HG03060 (cell line): ENCODE results near the gene FHDC1.
"Not testable (repeated sequence)": the region's sequence is repeated elsewhere in the genome, so short reads cannot be mapped to it uniquely, and the experiment has no call there.

ENCODE experiments used
- ATAC-seq: cut with Tn5 transposase; IDR thresholded peaks from one replicate; pipeline ENCODE4 v1.9.1; 2021; ENCODE audit warnings: low read depth, moderate number of reproducible peaks; ENCODE audit not compliant: unreplicated experiment

Gene FHDC1

GRCh38 chr4:152935631-152936445 is at the start of gene FHDC1:
TSS of gene FHDC1 (plus strand) at chr4:152936323. CDS start at chr4:152943058, 6,735 bp downstream.
- no peak for ATAC-seq

- no peak for ATAC-seq
Observed at GRCh38 chr4:152887981-152888380, 48.1 kb upstream of the FHDC1 start.

- no peak for ATAC-seq
Observed at GRCh38 chr4:152892974-152893373, 43.1 kb upstream of the FHDC1 start.

GRCh38 chr4:152894673-152895072 is 41.5 kb upstream of the FHDC1 start:
- no peak for ATAC-seq

GRCh38 chr4:152896811-152897210 is 39.3 kb upstream of the FHDC1 start:
- no peak for ATAC-seq

DNA sequence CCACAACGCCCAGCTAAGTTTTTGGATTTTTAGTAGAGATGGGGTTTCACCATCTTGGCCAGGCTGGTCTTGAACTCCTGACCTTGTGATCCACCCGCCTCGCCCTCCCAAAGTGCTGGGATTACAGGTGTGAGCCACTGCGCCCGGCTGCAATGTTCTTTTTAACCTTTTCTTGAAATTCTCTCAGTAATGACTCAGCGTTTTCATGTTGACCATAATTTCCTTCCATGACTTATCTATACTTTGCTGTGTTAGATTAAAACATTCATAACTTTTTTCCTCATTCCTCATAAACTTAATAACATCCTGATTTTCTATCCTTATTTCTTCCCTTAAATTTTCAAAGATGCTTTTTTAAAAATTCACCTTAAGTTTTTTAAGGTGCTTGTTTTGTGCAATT is 38.0 kb upstream of the FHDC1 start:
- not testable (repeated sequence) for ATAC-seq

DNA sequence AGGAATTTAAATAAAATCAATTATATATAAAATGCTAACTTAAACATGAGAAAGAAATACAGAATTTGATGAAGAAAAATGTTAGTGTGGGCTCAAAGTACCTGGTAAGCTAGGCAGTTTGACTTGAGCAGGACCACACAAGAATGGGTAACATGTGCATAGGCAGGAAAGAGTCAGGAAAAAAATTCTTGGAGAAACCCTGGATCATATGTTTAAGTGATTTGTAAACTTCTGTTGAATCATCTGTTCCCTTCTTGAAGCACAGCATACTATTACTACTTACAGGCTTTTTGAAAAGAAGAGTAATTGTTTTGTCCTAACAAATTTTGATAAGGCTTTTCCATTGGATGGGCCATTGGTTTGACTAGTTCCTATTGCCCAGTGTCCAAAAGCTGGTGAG is 37.5 kb upstream of the FHDC1 start:
- no peak for ATAC-seq

GRCh38 chr4:152900395-152900794 is 35.7 kb upstream of the FHDC1 start:
- no peak for ATAC-seq

DNA sequence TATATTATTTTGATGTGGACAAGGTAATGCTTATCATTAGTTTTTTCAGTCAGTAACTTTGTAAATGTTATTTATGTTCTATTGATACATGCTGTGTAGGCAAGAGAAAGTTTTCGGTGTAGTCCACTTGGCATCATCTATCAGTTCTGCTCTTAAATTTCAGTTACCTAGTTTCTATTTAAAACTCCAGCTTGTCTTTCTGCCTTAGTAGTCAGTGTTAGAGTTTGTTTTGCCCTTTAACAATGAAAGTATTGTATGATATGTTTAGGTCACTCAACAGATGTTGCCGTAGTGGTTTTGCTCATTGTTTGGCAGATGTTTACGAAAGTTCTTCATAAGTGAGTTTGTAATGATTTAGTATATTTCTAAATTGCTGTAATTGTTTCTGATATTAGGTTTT is 34.9 kb upstream of the FHDC1 start:
- ATAC-seq: no peak

GRCh38 chr4:152903658-152904057 is 32.5 kb upstream of the FHDC1 start:
- no peak for ATAC-seq

- no peak for ATAC-seq
Observed at GRCh38 chr4:152909901-152910300, 26.2 kb upstream of the FHDC1 start.

DNA sequence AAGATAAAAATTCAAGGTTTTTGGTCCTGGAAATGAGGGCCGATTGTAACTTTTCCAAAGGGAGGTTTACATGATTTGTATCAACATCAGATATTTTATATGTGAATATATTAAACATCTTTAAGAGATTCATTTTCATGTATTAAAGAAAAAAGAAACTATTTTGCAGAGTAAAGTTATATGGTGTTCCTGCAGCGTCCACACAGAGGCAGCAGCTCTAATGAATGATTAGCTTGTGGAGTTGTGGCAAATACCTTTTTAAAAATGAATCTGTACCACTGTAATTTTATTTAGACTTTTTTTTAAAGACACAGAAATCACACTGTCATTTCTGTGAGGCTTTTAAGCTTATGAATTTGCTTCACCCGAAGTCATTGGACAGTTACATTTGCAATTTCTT is 25.6 kb upstream of the FHDC1 start:
- no peak for ATAC-seq

DNA sequence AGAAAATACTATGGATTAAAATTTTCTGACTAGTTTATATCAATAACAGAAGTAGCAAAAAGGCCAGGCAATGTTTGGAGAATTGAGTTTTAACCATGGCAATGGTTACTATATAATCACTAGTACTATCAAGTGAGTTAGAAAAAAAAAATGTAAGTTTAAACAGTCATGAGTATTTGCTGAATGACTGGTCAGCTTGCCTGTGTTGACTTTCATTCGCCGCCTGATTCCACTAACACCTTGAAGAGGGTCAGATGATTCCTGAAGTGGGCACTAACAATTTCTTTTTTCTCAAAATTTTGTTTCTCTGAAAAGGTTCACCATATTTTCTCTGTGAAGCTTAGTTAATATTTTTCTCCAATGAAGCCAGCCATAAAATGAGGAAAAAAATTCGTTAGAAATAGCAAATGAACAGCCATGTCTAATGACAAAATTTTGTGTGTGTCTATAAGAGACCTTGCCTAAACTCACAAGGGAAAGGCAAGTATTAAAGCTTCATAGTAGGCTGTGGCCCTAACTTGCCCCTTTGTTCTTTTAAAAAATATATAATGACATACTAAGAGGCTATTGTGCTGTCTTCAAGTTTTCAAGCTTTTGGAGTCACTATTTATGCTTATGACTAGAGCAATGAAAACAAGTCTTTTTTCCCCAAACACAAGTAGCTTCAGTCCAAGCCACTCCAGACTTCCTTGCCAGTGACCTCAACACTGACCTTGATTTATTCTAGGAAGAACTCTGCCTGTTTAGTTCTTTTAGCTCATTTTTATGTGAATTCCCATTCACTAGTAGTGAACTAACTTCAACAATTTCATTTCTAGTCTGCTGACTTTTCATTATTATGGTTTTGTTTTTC is 18.4 kb upstream of the FHDC1 start:
- ATAC-seq: no peak

DNA sequence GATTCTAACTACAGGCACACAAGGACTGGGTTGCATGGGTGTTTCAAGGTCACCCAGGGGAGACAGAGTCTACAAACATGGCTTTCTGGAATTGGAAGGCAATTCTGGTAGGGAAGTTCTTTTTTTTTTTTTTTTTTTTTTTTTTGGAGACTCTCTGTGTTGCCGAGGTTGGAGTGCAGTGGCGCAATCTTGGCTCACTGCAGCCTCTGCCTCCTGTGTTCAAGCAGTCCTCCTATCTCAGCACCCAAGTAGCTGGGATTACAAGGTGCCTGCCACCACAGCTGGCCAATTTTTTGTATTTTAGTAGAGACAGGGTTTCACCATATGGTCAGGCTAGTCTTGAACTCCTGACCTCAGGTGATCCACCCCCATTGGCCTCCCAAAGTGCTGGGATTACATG is 16.3 kb upstream of the FHDC1 start:
- no peak for ATAC-seq

DNA sequence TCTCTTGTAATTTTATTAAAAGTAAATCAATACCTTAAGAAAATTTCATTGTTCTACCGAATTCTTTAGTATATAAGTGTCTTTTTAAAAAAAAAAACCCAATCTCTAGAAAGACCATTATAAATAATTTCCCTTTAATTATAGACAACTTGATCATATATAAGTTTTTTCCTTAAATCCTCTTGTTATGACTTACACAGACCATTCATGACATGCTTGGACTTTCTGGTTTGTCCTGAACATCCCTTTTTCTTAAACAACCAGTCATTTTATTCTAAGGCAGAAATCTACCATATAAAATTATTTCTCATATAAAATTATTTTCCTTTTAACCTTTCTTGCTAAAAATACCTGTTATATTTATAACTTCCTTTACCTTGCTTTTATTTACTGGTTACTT is 15.4 kb upstream of the FHDC1 start:
- no peak for ATAC-seq

- no peak for ATAC-seq
Observed at GRCh38 chr4:152921284-152921683, 14.8 kb upstream of the FHDC1 start.

- ATAC-seq: no peak
Observed at GRCh38 chr4:152925851-152926250, 10.3 kb upstream of the FHDC1 start.

DNA sequence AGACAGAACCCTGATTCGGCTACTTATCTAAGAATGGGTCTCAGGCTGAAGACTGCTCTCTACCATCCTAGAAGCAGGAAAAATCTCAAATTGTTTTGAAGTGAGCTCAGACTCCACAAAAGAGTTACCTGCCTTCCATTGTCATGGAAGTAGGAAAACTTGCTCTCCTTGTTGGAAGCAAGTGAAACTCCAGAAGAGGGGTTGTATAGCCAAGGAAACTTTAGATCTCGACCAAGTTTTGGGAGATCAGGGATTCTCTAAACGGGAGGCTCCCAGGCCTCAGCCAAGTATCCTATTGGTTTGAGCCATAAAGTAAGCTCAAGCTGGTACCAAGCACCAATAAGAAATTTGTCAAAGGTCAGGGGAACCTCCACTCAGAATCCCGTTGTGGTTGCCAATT is 9.2 kb upstream of the FHDC1 start:
- ATAC-seq: no peak

- ATAC-seq: no peak
Observed at GRCh38 chr4:152927737-152928136, 8.4 kb upstream of the FHDC1 start.

GRCh38 chr4:152928286-152928685 is 7.8 kb upstream of the FHDC1 start:
- ATAC-seq: no peak

DNA sequence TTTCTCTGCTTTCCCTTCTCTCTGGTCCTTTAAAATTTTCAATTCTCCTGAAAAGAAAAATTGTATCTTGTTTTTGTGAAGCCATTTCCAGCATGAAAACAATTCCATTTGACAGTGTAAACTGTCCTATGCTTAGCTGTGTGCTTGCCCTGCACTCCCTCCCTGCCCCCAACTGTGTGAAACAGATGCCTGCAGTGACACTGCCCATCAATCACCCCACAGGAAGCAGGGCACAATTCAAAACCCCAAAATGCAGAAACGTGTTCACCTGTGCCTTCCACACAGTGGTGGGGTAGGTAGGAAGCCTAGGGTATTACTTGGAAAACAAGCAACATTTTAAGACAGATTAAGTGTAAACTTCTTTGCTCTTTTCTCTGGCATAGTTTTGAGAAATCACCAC is 6.2 kb upstream of the FHDC1 start:
- ATAC-seq: no peak

DNA sequence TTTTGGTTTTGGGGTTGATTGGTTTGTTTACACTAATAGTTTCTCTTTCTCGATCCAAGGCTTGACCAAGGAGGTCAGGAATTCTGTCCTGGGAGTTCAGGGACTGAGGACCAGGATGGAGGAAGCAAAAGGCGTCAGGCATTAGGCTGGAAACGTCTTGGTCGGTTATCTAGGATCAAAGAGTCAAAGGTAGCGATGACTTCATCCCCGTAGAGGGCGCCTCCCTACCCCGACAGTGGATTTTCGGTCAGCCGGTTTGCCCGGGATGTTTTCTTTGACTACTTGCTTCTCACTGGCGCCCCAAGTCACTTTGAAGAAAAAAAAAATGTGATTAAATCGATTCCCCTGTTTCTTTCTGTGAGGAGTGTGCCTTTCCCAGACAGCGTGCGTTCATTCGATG is 980 bp upstream of the FHDC1 start:
- ATAC-seq: no peak
